CD14-positive monocyte (primary cell): Measurements from ENCODE around the gene NR2E1. TPM values are rescaled to one million over a fixed set of nuclear protein-coding genes. Genes with fewer than 3 reads are reported as not detected.

Experiments
- DNase-seq, 3 donors: peaks; one replicate each; pipeline ENCODE4 v3.0.0-alpha.2; 2011 to 2022
- H2AFZ ChIP-seq: 2 replicates; pipeline ENCODE4 v1.6.0; 2012; ENCODE audit warnings: mild to moderate bottlenecking, low read depth, low read length, inconsistent platforms; ENCODE audit not compliant: insufficient read depth, poor library complexity, severe bottlenecking
- H3K27ac ChIP-seq, 2 donors: 1 replicate in 1 of 2; 2 replicates in 1 of 2; pipeline ENCODE4 v1.5.1; 2012 to 2013; ENCODE audit warnings: low read length in 2 of 2, control low read depth in 1 of 2, inconsistent platforms in 1 of 2, low read depth in 1 of 2, mild to moderate bottlenecking in 1 of 2
- H3K27me3 ChIP-seq, 2 donors: one replicate each; pipeline versions ENCODE4 v1.6.0 to v1.6.1; 2011 to 2013; ENCODE audit warnings: low read length in 2 of 2; ENCODE audit not compliant: control insufficient read depth in 2 of 2, insufficient read depth in 2 of 2
- H3K36me3 ChIP-seq, 2 donors: replicated peaks in 1 of 2; 1 replicate in 1 of 2; 2 replicates in 1 of 2; pipeline versions ENCODE4 v1.5.1 to v1.6.1; 2012 to 2013; ENCODE audit warnings: low read length in 2 of 2, control low read depth in 1 of 2, inconsistent platforms in 1 of 2, mild to moderate bottlenecking in 1 of 2; ENCODE audit not compliant: insufficient read depth in 2 of 2, control insufficient read depth in 1 of 2
- H3K4me1 ChIP-seq, 2 donors: 1 replicate in 1 of 2; 2 replicates in 1 of 2; pipeline versions ENCODE4 v1.5.1 to v1.6.1; 2012 to 2013; ENCODE audit warnings: low read length in 2 of 2, control low read depth in 1 of 2, inconsistent platforms in 1 of 2, mild to moderate bottlenecking in 1 of 2, moderate library complexity in 1 of 2; ENCODE audit not compliant: insufficient read depth in 2 of 2, control insufficient read depth in 1 of 2
- H3K4me2 ChIP-seq: replicated peaks from 2 replicates; pipeline ENCODE3; 2012; ENCODE audit warnings: low read length, moderate library complexity, mild to moderate bottlenecking; ENCODE audit not compliant: poor library complexity, severe bottlenecking; ENCODE audit errors: extremely low read depth
- H3K4me3 ChIP-seq, 3 experiments: fragments of 200-600 bp in 1 of 3; sonication (generic) in 1 of 3; replicated peaks in 1 of 3; 1 replicate in 2 of 3; 2 replicates in 1 of 3; pipeline ENCODE4 v1.5.1; 2011 to 2013; ENCODE audit warnings: low read length in 3 of 3, mild to moderate bottlenecking in 3 of 3, control low read depth in 2 of 3, low read depth in 2 of 3, inconsistent platforms in 1 of 3, moderate library complexity in 1 of 3
- H3K79me2 ChIP-seq: 2 replicates; pipeline ENCODE4 v1.6.0; 2012; ENCODE audit warnings: mild to moderate bottlenecking, control low read depth, inconsistent platforms, low read length, moderate library complexity; ENCODE audit not compliant: insufficient read depth
- H3K9ac ChIP-seq: 2 replicates; pipeline ENCODE4 v1.6.0; 2017; ENCODE audit warnings: low read length, mild to moderate bottlenecking; ENCODE audit not compliant: insufficient read depth, poor library complexity, severe bottlenecking
- H3K9me3 ChIP-seq, 2 donors: replicated peaks in 1 of 2; 1 replicate in 1 of 2; 2 replicates in 1 of 2; pipeline versions ENCODE4 v1.5.1 to v1.6.1; 2012 to 2013; ENCODE audit warnings: low read length in 2 of 2, control low read depth in 1 of 2; ENCODE audit not compliant: control insufficient read depth in 1 of 2, insufficient read depth in 1 of 2
- H4K20me1 ChIP-seq: 2 replicates; pipeline ENCODE4 v1.6.0; 2012; ENCODE audit warnings: mild to moderate bottlenecking, low read length, control low read depth, moderate library complexity; ENCODE audit not compliant: insufficient read depth
- H3K27ac Mint-ChIP-seq, 7 donors: one replicate each; pipeline ENCODE4 v1.8.0; 2020; ENCODE audit warnings: mild to moderate bottlenecking in 7 of 7, mixed read lengths in 7 of 7, moderate library complexity in 6 of 7, inconsistent platforms in 2 of 7
- H3K27me3 Mint-ChIP-seq, 3 donors: one replicate each; pipeline ENCODE4 v1.8.0; 2021 to 2022; ENCODE audit warnings: low read depth in 3 of 3, mild to moderate bottlenecking in 3 of 3, mixed read lengths in 3 of 3, moderate library complexity in 3 of 3, inconsistent platforms in 1 of 3
- H3K36me3 Mint-ChIP-seq, 2 donors: one replicate each; pipeline ENCODE4 v1.8.0; 2020; ENCODE audit warnings: mixed read lengths in 2 of 2, inconsistent platforms in 1 of 2, mild to moderate bottlenecking in 1 of 2
- H3K4me1 Mint-ChIP-seq: one replicate; pipeline ENCODE4 v1.8.0; 2020; ENCODE audit warnings: mild to moderate bottlenecking, mixed read lengths
- H3K4me3 Mint-ChIP-seq, 2 donors: one replicate each; pipeline ENCODE4 v1.8.0; 2020; ENCODE audit warnings: mild to moderate bottlenecking in 2 of 2, mixed read lengths in 2 of 2, moderate library complexity in 1 of 2
- H3K9me3 Mint-ChIP-seq, 7 donors: one replicate each; pipeline ENCODE4 v1.8.0; 2020 to 2022; ENCODE audit warnings: mixed read lengths in 7 of 7, mild to moderate bottlenecking in 6 of 7, moderate library complexity in 6 of 7, inconsistent platforms in 2 of 7
- WGBS: methylation state at CpG from one replicate; pipeline ENCODE4 v1.1.5; 2013; ENCODE audit warnings: missing lambda C conversion rate; ENCODE audit not compliant: insufficient coverage; 5-methylcytosine and 5-hydroxymethylcytosine counted together
- intact Hi-C, 2 donors: fragments of 100-400 bp; cut with micrococcal nuclease; formaldehyde crosslinking; loops; one replicate each; pipeline versions ENCODE4 v1.15.0 to v1.15.1; 2023
- polyA plus RNA-seq, 3 donors: library from polyadenylated mRNA; depleted of rRNA in 1 of 3; unstranded in 2 of 3; stranded (reverse) in 1 of 3; fragments of 300-500 nt in 2 of 3; fragments of >200 nt in 1 of 3; fragmentation: Illumina TruSeq in 2 of 3; gene quantifications; 1 replicate in 2 of 3; 2 replicates in 1 of 3; pipeline ENCODE4 v1.2.3, GENCODE V29; 2012 to 2021
- TF ChIP-seq, protein P1 (sequence below): fragments of 200-600 bp; IDR thresholded peaks from one replicate; pipeline ENCODE4 v1.8.0; 2022; ENCODE audit warnings: antibody characterized with exemption, mild to moderate bottlenecking

The NR2E1 gene
- polyA plus RNA-seq, 3 donors, result not detected

DNA sequence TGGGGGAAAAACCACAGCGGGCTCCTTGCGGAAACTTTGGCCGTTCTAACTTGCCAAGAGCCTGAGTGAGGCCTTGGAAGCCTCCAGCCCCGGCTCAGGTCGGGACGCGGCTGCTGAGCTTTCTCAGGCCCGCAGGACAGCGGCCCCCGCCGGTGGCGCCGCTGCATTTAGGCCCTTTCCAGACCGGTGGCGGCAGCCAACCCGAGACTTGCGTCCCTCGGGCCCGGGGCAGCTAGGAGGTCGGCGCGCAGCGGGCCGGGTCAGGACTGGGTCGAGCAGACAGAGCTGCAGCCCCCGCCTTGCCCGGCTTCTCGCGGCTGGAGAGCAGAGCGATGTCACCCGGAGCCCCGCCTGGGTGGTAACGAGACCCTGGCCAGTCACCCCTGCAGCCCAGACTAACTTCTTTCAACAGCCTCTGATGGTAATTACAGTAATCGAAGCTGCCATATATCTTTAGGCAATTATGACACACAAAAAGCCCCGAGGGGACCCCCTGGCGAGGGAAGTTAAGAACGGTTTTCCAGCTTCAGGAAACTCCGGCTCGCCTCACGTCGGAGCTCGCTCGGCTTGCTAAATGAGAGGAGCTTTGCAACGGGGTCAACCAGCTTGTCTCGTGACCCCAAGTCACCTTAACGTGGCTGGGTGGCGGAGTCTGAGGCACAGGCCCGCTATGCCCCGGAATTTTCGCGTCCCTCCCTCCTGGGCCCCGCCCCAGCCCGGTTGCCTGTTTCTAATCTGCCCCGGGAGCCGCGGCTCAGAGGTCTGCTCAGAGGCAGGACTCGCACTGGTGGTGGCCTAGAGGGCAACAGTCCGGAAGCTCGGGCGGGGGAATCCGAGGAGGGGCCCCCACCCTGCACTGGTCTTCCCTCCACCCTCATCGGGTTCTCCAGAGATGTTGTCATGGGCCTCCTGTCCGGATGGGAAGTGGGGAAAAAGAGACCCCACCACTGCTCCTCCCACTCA lies 3.0 kb downstream of the NR2E1 start:
- peaks cover 23 to 45% of the 10 kb centered on the region in 2 donors for H3K4me1 ChIP-seq
- peak overlapping the region; percentile 61 for H3K4me2 ChIP-seq
- Mint-ChIP-seq H3K4me3 (peak overlapping the region; percentile 49 to 89), H3K27ac (no peak overlapping the region), H3K27me3 (peaks cover 93 to 97% (median 95%) of the 10 kb centered on the region in 3 donors), H3K9me3 (peaks cover 0 to 39% (median 13%) of the 10 kb centered on the region in 7 donors), H3K4me1 (peaks cover 47% of the 10 kb centered on the region), H3K36me3 (peaks cover 2 to 12% of the 10 kb centered on the region in 2 donors)
- 2% methylated on average over 54 of the region's 63 CpGs for WGBS
- H3K4me3 ChIP-seq, result peak overlapping the region in 1 of 3 experiments; percentile 55
- no peaks in the 10 kb centered on the region for H4K20me1 ChIP-seq
- intact Hi-C loops, result no loop called here
- no peaks in the 10 kb centered on the region for H3K79me2 ChIP-seq
- DNase-seq, result peak; percentile 17 to 37 (median 23)
- peak overlapping the region; percentile 47 for H2AFZ ChIP-seq
- H3K9ac ChIP-seq, result no peak overlapping the region
- TF ChIP-seq, protein P1, sequence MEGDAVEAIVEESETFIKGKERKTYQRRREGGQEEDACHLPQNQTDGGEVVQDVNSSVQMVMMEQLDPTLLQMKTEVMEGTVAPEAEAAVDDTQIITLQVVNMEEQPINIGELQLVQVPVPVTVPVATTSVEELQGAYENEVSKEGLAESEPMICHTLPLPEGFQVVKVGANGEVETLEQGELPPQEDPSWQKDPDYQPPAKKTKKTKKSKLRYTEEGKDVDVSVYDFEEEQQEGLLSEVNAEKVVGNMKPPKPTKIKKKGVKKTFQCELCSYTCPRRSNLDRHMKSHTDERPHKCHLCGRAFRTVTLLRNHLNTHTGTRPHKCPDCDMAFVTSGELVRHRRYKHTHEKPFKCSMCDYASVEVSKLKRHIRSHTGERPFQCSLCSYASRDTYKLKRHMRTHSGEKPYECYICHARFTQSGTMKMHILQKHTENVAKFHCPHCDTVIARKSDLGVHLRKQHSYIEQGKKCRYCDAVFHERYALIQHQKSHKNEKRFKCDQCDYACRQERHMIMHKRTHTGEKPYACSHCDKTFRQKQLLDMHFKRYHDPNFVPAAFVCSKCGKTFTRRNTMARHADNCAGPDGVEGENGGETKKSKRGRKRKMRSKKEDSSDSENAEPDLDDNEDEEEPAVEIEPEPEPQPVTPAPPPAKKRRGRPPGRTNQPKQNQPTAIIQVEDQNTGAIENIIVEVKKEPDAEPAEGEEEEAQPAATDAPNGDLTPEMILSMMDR, result peak; percentile 28
- peaks cover 97 to 99% of the 10 kb centered on the region in 2 donors for H3K27me3 ChIP-seq
- peaks cover 0 to 73% of the 10 kb centered on the region in 2 donors for H3K9me3 ChIP-seq
- no peaks in the 10 kb centered on the region for H3K36me3 ChIP-seq
- no peak overlapping the region for H3K27ac ChIP-seq

DNA sequence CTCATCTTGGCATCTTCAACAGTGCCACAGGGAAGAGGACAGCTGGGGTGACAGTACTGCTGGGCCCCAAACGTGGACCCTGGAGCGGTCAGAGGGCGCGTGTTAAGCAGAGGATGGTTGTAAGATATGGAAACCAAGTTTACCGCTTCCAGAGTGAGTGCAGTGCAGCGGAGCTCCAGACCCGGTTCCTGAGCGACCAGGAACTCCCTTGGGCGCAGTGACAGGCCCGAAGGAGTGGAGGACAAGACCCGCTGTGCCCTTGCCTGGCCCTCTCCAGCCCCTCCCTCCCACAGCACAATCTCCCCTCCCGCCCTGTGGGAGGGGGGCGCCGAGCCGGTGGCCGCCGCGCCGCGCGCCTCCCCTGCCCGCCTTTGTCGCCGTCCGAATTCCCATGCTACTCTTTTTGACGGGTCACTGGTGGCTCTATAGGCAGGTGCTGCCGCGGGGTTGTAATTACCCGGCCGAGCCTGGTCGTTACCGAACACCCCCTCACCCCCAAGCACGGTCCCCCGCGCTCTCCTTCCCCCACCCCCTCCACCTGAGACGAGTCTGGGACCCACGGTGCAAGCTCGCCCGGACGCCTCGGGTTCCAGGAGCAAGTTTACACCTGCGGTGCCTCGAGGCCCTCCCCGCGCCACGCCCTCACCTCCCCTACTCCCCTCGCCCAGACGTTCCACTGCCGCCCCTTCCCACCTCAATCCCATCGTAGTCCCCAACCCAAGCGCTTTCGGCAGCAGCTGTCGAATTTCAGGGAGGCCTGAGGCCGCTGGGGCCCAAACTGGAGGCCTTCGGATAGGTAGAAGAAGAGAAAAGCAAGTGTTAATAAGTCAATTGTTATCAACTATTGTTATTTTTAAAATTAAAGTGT lies 3.9 kb downstream of the NR2E1 start:
- peak overlapping the region; percentile 43 to 89 for H3K4me3 Mint-ChIP-seq
- 10% methylated on average over 43 of the region's 55 CpGs for WGBS
- no peaks in the 10 kb centered on the region for H3K36me3 ChIP-seq
- H3K27me3 Mint-ChIP-seq, result peaks cover 93 to 97% (median 95%) of the 10 kb centered on the region in 3 donors
- H3K27ac Mint-ChIP-seq, result no peak overlapping the region
- peaks cover 23 to 45% of the 10 kb centered on the region in 2 donors for H3K4me1 ChIP-seq
- intact Hi-C loops, result no loop called here
- H3K9ac ChIP-seq, result no peak overlapping the region
- H3K4me3 ChIP-seq, result peak overlapping the region in 1 of 3 experiments; percentile 55
- no peak overlapping the region for H3K27ac ChIP-seq
- H4K20me1 ChIP-seq, result no peaks in the 10 kb centered on the region
- H3K4me1 Mint-ChIP-seq, result peaks cover 47% of the 10 kb centered on the region
- TF ChIP-seq, protein P1, result no peak
- peaks cover 2 to 10% of the 10 kb centered on the region in 2 donors for H3K36me3 Mint-ChIP-seq
- H3K9me3 ChIP-seq, result peaks cover 0 to 73% of the 10 kb centered on the region in 2 donors
- H3K79me2 ChIP-seq, result no peaks in the 10 kb centered on the region
- H3K9me3 Mint-ChIP-seq, result peaks cover 0 to 35% (median 15%) of the 10 kb centered on the region in 7 donors
- no peak for DNase-seq
- H3K4me2 ChIP-seq, result peak overlapping the region; percentile 61
- peak overlapping the region; percentile 47 for H2AFZ ChIP-seq
- peaks cover 97 to 99% of the 10 kb centered on the region in 2 donors for H3K27me3 ChIP-seq
